ENCODE measurements around the gene EHF. TPM values are rescaled to one million over a fixed set of nuclear protein-coding genes. Genes with fewer than 3 reads are reported as not detected.

Gene EHF
- total RNA-seq: under 1 TPM; 0.20 to 0.58 TPM
- polyA plus RNA-seq: not detected

GRCh38 chr11:34620820-34621792 is at the start of gene EHF:
Gene EHF, plus strand, starts transcription at chr11:34621093. Its CDS starts 21,538 bp downstream, at chr11:34642631.
- Mint-ChIP-seq H3K36me3 (peaks cover 0 to 4% (median 0%) of the 10 kb centered on the region in 3 donors), H3K27ac (peak within 1 kb of the TSS in 1 of 8 donors; percentile 77), H3K4me1 (peaks cover 6 to 17% (median 9%) of the 10 kb centered on the region in 3 donors), H3K4me3 (no peak within 1 kb of the TSS), H3K9me3 (peaks cover 0 to 4% (median 0%) of the 10 kb centered on the region in 5 donors), H3K27me3 (peaks cover 20 to 23% of the 10 kb centered on the region in 2 donors)
- Histone ChIP-seq H3K4me1 (ENCODE audit: insufficient read depth, low read length) (peaks cover 3% of the 10 kb centered on the region), H3K27ac (ENCODE audit: low read depth, low read length) (no peak within 1 kb of the TSS), H3K36me3 (ENCODE audit: insufficient read depth, low read length) (no peaks in the 10 kb centered on the region), H3K9me3 (ENCODE audit: low read length) (no peaks in the 10 kb centered on the region), H3K27me3 (ENCODE audit: insufficient read depth, low read length, poor library complexity, severe bottlenecking) (no peaks in the 10 kb centered on the region), H3K4me3 (ENCODE audit: low read length) (no peak within 1 kb of the TSS)
- ChIA-PET CTCF (no interaction called here), POLR2A (no interaction called here)
- no peak for DNase-seq

GRCh38 chr11:34573537-34573936 is 47.4 kb upstream of the EHF start:
- H3K36me3 Mint-ChIP-seq: no peaks in the 10 kb centered on the region
- no peak overlapping the region for H3K4me3 Mint-ChIP-seq
- Histone ChIP-seq H3K9me3 (ENCODE audit: low read length) (no peaks in the 10 kb centered on the region), H3K4me3 (ENCODE audit: low read length) (no peak overlapping the region), H3K36me3 (ENCODE audit: insufficient read depth, low read length) (no peaks in the 10 kb centered on the region), H3K4me1 (ENCODE audit: insufficient read depth, low read length) (no peaks in the 10 kb centered on the region), H3K27ac (ENCODE audit: low read depth, low read length) (no peak overlapping the region), H3K27me3 (ENCODE audit: insufficient read depth, low read length, poor library complexity, severe bottlenecking) (peaks cover 6% of the 10 kb centered on the region)
- H3K9me3 Mint-ChIP-seq: no peaks in the 10 kb centered on the region
- ChIA-PET CTCF (no interaction called here), POLR2A (no interaction called here)
- H3K27ac Mint-ChIP-seq: no peak overlapping the region
- DNase-seq: no peak
- H3K27me3 Mint-ChIP-seq: peaks cover 20 to 47% of the 10 kb centered on the region in 2 donors
- H3K4me1 Mint-ChIP-seq: no peaks in the 10 kb centered on the region

GRCh38 chr11:34575261-34575660 is 45.6 kb upstream of the EHF start:
- POLR2A ChIA-PET: no interaction called here
- H3K27ac ChIP-seq (ENCODE audit: low read depth, low read length): no peak overlapping the region
- H3K27me3 ChIP-seq (ENCODE audit: insufficient read depth, low read length, poor library complexity, severe bottlenecking): peaks cover 6% of the 10 kb centered on the region
- no peaks in the 10 kb centered on the region for H3K36me3 ChIP-seq (ENCODE audit: insufficient read depth, low read length)
- no peak for DNase-seq
- H3K9me3 ChIP-seq (ENCODE audit: low read length): no peaks in the 10 kb centered on the region
- H3K4me1 Mint-ChIP-seq: no peaks in the 10 kb centered on the region
- H3K9me3 Mint-ChIP-seq: no peaks in the 10 kb centered on the region
- no peaks in the 10 kb centered on the region for H3K36me3 Mint-ChIP-seq
- H3K4me1 ChIP-seq (ENCODE audit: insufficient read depth, low read length): no peaks in the 10 kb centered on the region
- H3K27me3 Mint-ChIP-seq: peaks cover 21 to 46% of the 10 kb centered on the region in 2 donors
- H3K27ac Mint-ChIP-seq: no peak overlapping the region
- H3K4me3 ChIP-seq (ENCODE audit: low read length): no peak overlapping the region
- no peak overlapping the region for H3K4me3 Mint-ChIP-seq
- CTCF ChIA-PET: no interaction called here

GRCh38 chr11:34575671-34576070 is 45.2 kb upstream of the EHF start:
- CTCF ChIA-PET: no interaction called here
- no peak for DNase-seq
- H3K27me3 ChIP-seq (ENCODE audit: insufficient read depth, low read length, poor library complexity, severe bottlenecking): peaks cover 6% of the 10 kb centered on the region
- POLR2A ChIA-PET: no interaction called here
- no peak overlapping the region for H3K4me3 ChIP-seq (ENCODE audit: low read length)
- H3K36me3 Mint-ChIP-seq: no peaks in the 10 kb centered on the region
- no peaks in the 10 kb centered on the region for H3K4me1 ChIP-seq (ENCODE audit: insufficient read depth, low read length)
- no peaks in the 10 kb centered on the region for H3K36me3 ChIP-seq (ENCODE audit: insufficient read depth, low read length)
- no peaks in the 10 kb centered on the region for H3K9me3 Mint-ChIP-seq
- no peaks in the 10 kb centered on the region for H3K9me3 ChIP-seq (ENCODE audit: low read length)
- H3K4me3 Mint-ChIP-seq: no peak overlapping the region
- H3K27me3 Mint-ChIP-seq: peaks cover 19 to 45% of the 10 kb centered on the region in 2 donors
- H3K27ac Mint-ChIP-seq: no peak overlapping the region
- no peaks in the 10 kb centered on the region for H3K4me1 Mint-ChIP-seq
- no peak overlapping the region for H3K27ac ChIP-seq (ENCODE audit: low read depth, low read length)

GRCh38 chr11:34576331-34576730 is 44.6 kb upstream of the EHF start:
- no peaks in the 10 kb centered on the region for H3K9me3 ChIP-seq (ENCODE audit: low read length)
- no peak for DNase-seq
- H3K4me1 ChIP-seq (ENCODE audit: insufficient read depth, low read length): no peaks in the 10 kb centered on the region
- ChIA-PET CTCF (interaction anchor here (1.0 kb wide), 1 partner anchor 9 kb away, joined by 3 read pairs; no protein-coding TSS in a partner anchor), POLR2A (no interaction called here)
- H3K27me3 ChIP-seq (ENCODE audit: insufficient read depth, low read length, poor library complexity, severe bottlenecking): peaks cover 6% of the 10 kb centered on the region
- Mint-ChIP-seq H3K9me3 (no peaks in the 10 kb centered on the region), H3K4me3 (no peak overlapping the region), H3K27ac (no peak overlapping the region), H3K27me3 (peaks cover 24 to 47% of the 10 kb centered on the region in 2 donors), H3K4me1 (no peaks in the 10 kb centered on the region), H3K36me3 (no peaks in the 10 kb centered on the region)
- no peak overlapping the region for H3K4me3 ChIP-seq (ENCODE audit: low read length)
- H3K27ac ChIP-seq (ENCODE audit: low read depth, low read length): no peak overlapping the region
- no peaks in the 10 kb centered on the region for H3K36me3 ChIP-seq (ENCODE audit: insufficient read depth, low read length)

GRCh38 chr11:34583818-34584217 is 37.1 kb upstream of the EHF start:
- H3K36me3 Mint-ChIP-seq: no peaks in the 10 kb centered on the region

GRCh38 chr11:34585304-34585734 is 35.6 kb upstream of the EHF start:
- H3K4me3 Mint-ChIP-seq: no peak overlapping the region
- CTCF ChIA-PET: interaction anchor here (0.6 to 3.1 kb wide), 14 partner anchors 9 to 1126 kb away, joined by 3 to 26 read pairs (median 3); no protein-coding TSS in a partner anchor
- no peaks in the 10 kb centered on the region for H3K4me1 ChIP-seq (ENCODE audit: insufficient read depth, low read length)
- no peaks in the 10 kb centered on the region for H3K4me1 Mint-ChIP-seq
- H3K9me3 ChIP-seq (ENCODE audit: low read length): no peaks in the 10 kb centered on the region
- no peaks in the 10 kb centered on the region for H3K36me3 ChIP-seq (ENCODE audit: insufficient read depth, low read length)
- peaks cover 15 to 38% of the 10 kb centered on the region in 2 donors for H3K27me3 Mint-ChIP-seq
- DNase-seq: no peak
- H3K9me3 Mint-ChIP-seq: no peaks in the 10 kb centered on the region
- H3K27ac Mint-ChIP-seq: no peak overlapping the region
- no peak overlapping the region for H3K27ac ChIP-seq (ENCODE audit: low read depth, low read length)
- H3K4me3 ChIP-seq (ENCODE audit: low read length): no peak overlapping the region
- POLR2A ChIA-PET: no interaction called here
- H3K36me3 Mint-ChIP-seq: no peaks in the 10 kb centered on the region
- no peaks in the 10 kb centered on the region for H3K27me3 ChIP-seq (ENCODE audit: insufficient read depth, low read length, poor library complexity, severe bottlenecking)

More at GRCh38 chr11:34583818-34584217, 37.1 kb upstream of the EHF start:
- no peaks in the 10 kb centered on the region for H3K36me3 ChIP-seq (ENCODE audit: insufficient read depth, low read length)
- ChIA-PET CTCF (no interaction called here), POLR2A (no interaction called here)
- H3K4me1 Mint-ChIP-seq: no peaks in the 10 kb centered on the region
- H3K27me3 ChIP-seq (ENCODE audit: insufficient read depth, low read length, poor library complexity, severe bottlenecking): no peaks in the 10 kb centered on the region
- no peak overlapping the region for H3K27ac Mint-ChIP-seq
- no peak overlapping the region for H3K4me3 Mint-ChIP-seq
- H3K9me3 Mint-ChIP-seq: no peaks in the 10 kb centered on the region
- H3K27me3 Mint-ChIP-seq: peaks cover 19 to 45% of the 10 kb centered on the region in 2 donors
- no peak overlapping the region for H3K4me3 ChIP-seq (ENCODE audit: low read length)
- no peak overlapping the region for H3K27ac ChIP-seq (ENCODE audit: low read depth, low read length)
- no peak for DNase-seq
- no peaks in the 10 kb centered on the region for H3K4me1 ChIP-seq (ENCODE audit: insufficient read depth, low read length)
- H3K9me3 ChIP-seq (ENCODE audit: low read length): no peaks in the 10 kb centered on the region

GRCh38 chr11:34585735-34586487 is 35.0 kb upstream of the EHF start:
- H3K9me3 Mint-ChIP-seq: no peaks in the 10 kb centered on the region
- H3K27ac Mint-ChIP-seq: no peak overlapping the region
- H3K9me3 ChIP-seq (ENCODE audit: low read length): no peaks in the 10 kb centered on the region
- H3K4me1 ChIP-seq (ENCODE audit: insufficient read depth, low read length): no peaks in the 10 kb centered on the region
- no peaks in the 10 kb centered on the region for H3K4me1 Mint-ChIP-seq
- H3K36me3 ChIP-seq (ENCODE audit: insufficient read depth, low read length): no peaks in the 10 kb centered on the region
- H3K27me3 ChIP-seq (ENCODE audit: insufficient read depth, low read length, poor library complexity, severe bottlenecking): no peaks in the 10 kb centered on the region
- peak in 2 of 5 donors; percentile 23 to 25 for DNase-seq
- no peak overlapping the region for H3K4me3 Mint-ChIP-seq
- H3K27me3 Mint-ChIP-seq: peaks cover 13 to 33% of the 10 kb centered on the region in 2 donors
- ChIA-PET CTCF (interaction anchor here (0.6 to 3.1 kb wide), 17 partner anchors 10 to 1126 kb away, joined by 3 to 26 read pairs (median 3); no protein-coding TSS in a partner anchor), POLR2A (no interaction called here)
- no peaks in the 10 kb centered on the region for H3K36me3 Mint-ChIP-seq
- no peak overlapping the region for H3K27ac ChIP-seq (ENCODE audit: low read depth, low read length)
- no peak overlapping the region for H3K4me3 ChIP-seq (ENCODE audit: low read length)

All from CD8-positive, alpha-beta memory T cell (primary cell).